DND-41 (cell line): ENCODE results near the gene MEPCE.

Experiments used
- ATAC-seq: fragments of 200-7000 bp; cut with Tn5 transposase; 3 replicates; pipeline ENCODE4 v1.9.1; 2021; ENCODE audit warnings: low read depth; ENCODE audit not compliant: insufficient read depth
- DNase-seq: peaks from one replicate; pipeline ENCODE4 v3.0.0-alpha.2; 2020
- H2AFZ ChIP-seq: 2 replicates; pipeline ENCODE4 v1.6.0; 2012; ENCODE audit warnings: low read depth, low read length
- H3K27ac ChIP-seq: 2 replicates; pipeline ENCODE4 v1.5.1; 2012; ENCODE audit warnings: low read length, inconsistent platforms
- H3K27me3 ChIP-seq: fragments of 200-600 bp; sonication (generic); 2 replicates; pipeline ENCODE4 v1.6.0; 2012; ENCODE audit warnings: low read length, mild to moderate bottlenecking, inconsistent platforms; ENCODE audit not compliant: insufficient read depth, poor library complexity
- H3K36me3 ChIP-seq: 2 replicates; pipeline ENCODE4 v1.5.1; 2012; ENCODE audit warnings: low read length, inconsistent platforms; ENCODE audit not compliant: insufficient read depth
- H3K4me1 ChIP-seq: 2 replicates; pipeline ENCODE4 v1.5.1; 2012; ENCODE audit warnings: mild to moderate bottlenecking, low read length; ENCODE audit not compliant: insufficient read depth
- H3K4me2 ChIP-seq: 2 replicates; pipeline ENCODE4 v1.6.0; 2012; ENCODE audit warnings: mild to moderate bottlenecking, moderate library complexity, low read length, inconsistent platforms; ENCODE audit not compliant: insufficient read depth
- H3K4me3 ChIP-seq, 2 experiments: fragments of 200-600 bp in 1 of 2; shearing (Covaris generic) in 1 of 2; 2 replicates each; pipeline ENCODE4 v1.5.1; 2012 to 2016; ENCODE audit warnings: inconsistent platforms in 2 of 2, low read length in 2 of 2, mild to moderate bottlenecking in 2 of 2, low read depth in 1 of 2, moderate library complexity in 1 of 2
- H3K79me2 ChIP-seq: 2 replicates; pipeline ENCODE4 v1.6.0; 2012; ENCODE audit warnings: low read length, inconsistent platforms; ENCODE audit not compliant: insufficient read depth
- H3K9ac ChIP-seq: 2 replicates; pipeline ENCODE4 v1.6.0; 2012; ENCODE audit warnings: low read depth, mild to moderate bottlenecking, inconsistent platforms, low read length, moderate library complexity
- H3K9me3 ChIP-seq: 2 replicates; pipeline ENCODE4 v1.5.1; 2012; ENCODE audit warnings: low read length, moderate library complexity, mild to moderate bottlenecking, inconsistent platforms; ENCODE audit not compliant: insufficient read depth, severe bottlenecking
- H4K20me1 ChIP-seq: 2 replicates; pipeline ENCODE4 v1.6.0; 2012; ENCODE audit warnings: low read length; ENCODE audit not compliant: insufficient read depth
- EZH2 ChIP-seq: IDR thresholded peaks from 3 replicates; pipeline ENCODE4 v1.6.1; 2012; ENCODE audit warnings: borderline replicate concordance, low read depth, mild to moderate bottlenecking, moderate library complexity, low read length, inconsistent platforms; ENCODE audit not compliant: severe bottlenecking
- TF ChIP-seq, protein P1 (sequence below): IDR thresholded peaks from 2 replicates; pipeline ENCODE4 v1.5.1; 2012; ENCODE audit warnings: borderline replicate concordance, low read length, moderate library complexity, mild to moderate bottlenecking; ENCODE audit not compliant: poor library complexity, severe bottlenecking; ENCODE audit errors: extremely low read depth

MEPCE gene

DNA sequence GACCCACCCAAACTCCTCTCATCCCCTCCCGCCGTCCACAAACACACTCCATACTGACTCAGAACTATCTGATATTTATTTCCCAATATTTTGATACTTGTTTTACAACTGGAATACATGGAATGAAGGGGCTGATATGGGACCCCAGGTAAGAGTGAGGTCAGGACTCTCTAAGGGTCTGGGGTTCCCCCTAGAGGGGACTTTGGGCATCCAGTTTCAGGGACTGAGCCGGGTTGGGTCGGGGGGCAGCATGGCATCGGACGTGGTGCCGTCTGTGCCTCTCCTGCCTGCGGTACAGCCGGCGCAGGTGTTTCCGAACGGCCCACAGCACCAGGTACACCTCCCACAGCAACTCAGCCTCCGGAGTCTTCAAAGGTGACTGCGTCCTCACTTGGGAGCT lies 26.9 kb downstream of the MEPCE start:
- Histone ChIP-seq H2AFZ (no peak overlapping the region), H3K79me2 (no peaks in the 10 kb centered on the region), H3K9ac (no peak overlapping the region), H3K4me3 (no peak overlapping the region), H3K36me3 (no peaks in the 10 kb centered on the region), H3K27ac (no peak overlapping the region), H3K9me3 (no peaks in the 10 kb centered on the region), H3K27me3 (no peaks in the 10 kb centered on the region), H3K4me2 (no peak overlapping the region), H3K4me1 (peaks cover 18% of the 10 kb centered on the region), H4K20me1 (no peaks in the 10 kb centered on the region)
- TF ChIP-seq EZH2, result no peak
- TF ChIP-seq, protein P1, sequence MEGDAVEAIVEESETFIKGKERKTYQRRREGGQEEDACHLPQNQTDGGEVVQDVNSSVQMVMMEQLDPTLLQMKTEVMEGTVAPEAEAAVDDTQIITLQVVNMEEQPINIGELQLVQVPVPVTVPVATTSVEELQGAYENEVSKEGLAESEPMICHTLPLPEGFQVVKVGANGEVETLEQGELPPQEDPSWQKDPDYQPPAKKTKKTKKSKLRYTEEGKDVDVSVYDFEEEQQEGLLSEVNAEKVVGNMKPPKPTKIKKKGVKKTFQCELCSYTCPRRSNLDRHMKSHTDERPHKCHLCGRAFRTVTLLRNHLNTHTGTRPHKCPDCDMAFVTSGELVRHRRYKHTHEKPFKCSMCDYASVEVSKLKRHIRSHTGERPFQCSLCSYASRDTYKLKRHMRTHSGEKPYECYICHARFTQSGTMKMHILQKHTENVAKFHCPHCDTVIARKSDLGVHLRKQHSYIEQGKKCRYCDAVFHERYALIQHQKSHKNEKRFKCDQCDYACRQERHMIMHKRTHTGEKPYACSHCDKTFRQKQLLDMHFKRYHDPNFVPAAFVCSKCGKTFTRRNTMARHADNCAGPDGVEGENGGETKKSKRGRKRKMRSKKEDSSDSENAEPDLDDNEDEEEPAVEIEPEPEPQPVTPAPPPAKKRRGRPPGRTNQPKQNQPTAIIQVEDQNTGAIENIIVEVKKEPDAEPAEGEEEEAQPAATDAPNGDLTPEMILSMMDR, result peak; percentile 40
- ATAC-seq, result 0 out of 3 replicates have a peak, but pooled peaks have one; percentile 44
- DNase-seq, result no peak

DNA sequence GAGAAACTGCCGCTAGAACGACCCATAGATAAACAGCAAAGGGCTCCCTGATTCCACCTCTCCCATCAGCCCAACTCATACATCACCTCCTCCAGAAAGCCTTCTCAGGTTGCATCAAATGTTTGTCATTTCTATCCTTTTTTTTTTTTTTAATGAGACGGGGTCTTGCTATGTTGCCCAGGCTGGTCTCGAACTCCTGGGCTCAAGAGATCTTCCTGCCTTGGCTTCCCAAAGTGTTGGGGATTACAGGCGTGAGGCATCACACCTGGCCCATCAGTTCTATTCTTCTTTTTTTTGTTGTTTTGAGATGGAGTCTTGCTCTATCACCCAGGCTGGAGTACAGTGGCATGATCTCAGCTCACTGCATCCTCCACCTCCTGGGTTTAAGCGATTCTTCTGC lies 27.4 kb downstream of the MEPCE start:
- no peak overlapping the region for H3K9ac ChIP-seq
- H3K27ac ChIP-seq, result no peak overlapping the region
- H3K36me3 ChIP-seq, result no peaks in the 10 kb centered on the region
- H3K27me3 ChIP-seq, result no peaks in the 10 kb centered on the region
- no peaks in the 10 kb centered on the region for H3K9me3 ChIP-seq
- H4K20me1 ChIP-seq, result no peaks in the 10 kb centered on the region
- H3K4me1 ChIP-seq, result peaks cover 18% of the 10 kb centered on the region
- ATAC-seq (no peak), DNase-seq (no peak)
- TF ChIP-seq, protein P1, result no peak
- no peak for TF ChIP-seq EZH2
- no peak overlapping the region for H3K4me3 ChIP-seq
- no peak overlapping the region for H3K4me2 ChIP-seq
- no peaks in the 10 kb centered on the region for H3K79me2 ChIP-seq
- no peak overlapping the region for H2AFZ ChIP-seq

DNA sequence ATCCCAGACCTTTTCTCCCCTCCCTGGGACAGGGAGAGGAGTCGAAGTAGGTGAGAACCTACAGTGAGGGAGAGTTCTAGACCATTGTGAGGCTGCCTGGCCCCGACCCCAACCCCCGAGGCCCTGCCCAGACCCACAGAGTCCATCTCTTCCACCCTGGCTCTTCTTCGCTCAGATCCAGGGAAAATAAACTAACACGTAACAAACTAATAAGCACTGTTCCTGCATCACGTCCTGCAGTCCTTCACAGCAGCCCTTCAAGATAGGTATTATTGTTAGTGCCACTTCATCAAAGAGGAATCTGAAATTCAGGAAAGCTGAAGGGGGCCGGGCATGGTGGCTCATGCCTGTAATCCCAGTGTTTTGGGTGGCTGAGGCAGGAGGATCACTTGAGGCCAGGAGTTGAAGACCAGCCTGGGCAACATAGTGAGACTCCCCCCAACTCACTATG lies 34.6 kb downstream of the MEPCE start, which contains the start of gene SPACDR:
Gene SPACDR (minus strand): TSS at position 51 of the 451 bp plus-strand sequence. CDS start 235 bp downstream, outside the sequence.
- peaks cover 25% of the 10 kb centered on the region for H3K36me3 ChIP-seq
- H3K4me1 ChIP-seq, result no peaks in the 10 kb centered on the region
- no peak for TF ChIP-seq EZH2
- TF ChIP-seq, protein P1, result no peak
- H3K79me2 ChIP-seq, result no peaks in the 10 kb centered on the region
- H4K20me1 ChIP-seq, result peaks cover 15% of the 10 kb centered on the region
- DNase-seq (no peak), ATAC-seq (no peak)
- H3K4me3 ChIP-seq, result no peak within 1 kb of the TSS
- H3K27me3 ChIP-seq, result no peaks in the 10 kb centered on the region
- no peak within 1 kb of the TSS; the same call in 1 of the 2 replicates for H3K27ac ChIP-seq
- H3K9me3 ChIP-seq, result no peaks in the 10 kb centered on the region
- H3K9ac ChIP-seq, result no peak within 1 kb of the TSS
- no peak within 1 kb of the TSS for H3K4me2 ChIP-seq
- H2AFZ ChIP-seq, result no peak within 1 kb of the TSS
